Measurements from ENCODE around the gene PLA2G4E. TPM values are rescaled to one million over a fixed set of nuclear protein-coding genes. Genes with fewer than 3 reads are reported as not detected.

PLA2G4E gene
- total RNA-seq, 1 experiment from 2014 or later, result 1.8 TPM

- Mint-ChIP-seq H3K4me3 (ENCODE audit: unreplicated experiment) (no peak overlapping the region), H3K36me3 (ENCODE audit: insufficient read depth, unreplicated experiment) (peaks cover 55% of the 10 kb centered on the region), H3K27me3 (ENCODE audit: insufficient read depth, unreplicated experiment) (no peaks in the 10 kb centered on the region), H3K4me1 (ENCODE audit: low read depth, unreplicated experiment) (peaks cover 38% of the 10 kb centered on the region), H3K27ac (ENCODE audit: unreplicated experiment) (peak overlapping the region; percentile 25), H3K9me3 (ENCODE audit: unreplicated experiment) (no peaks in the 10 kb centered on the region)
- no peak for TF ChIP-seq CTCF (IDR thresholded peaks at IDR 0.05; ENCODE audit: insufficient read depth in 1 of 2, low read depth in 1 of 2, low read length in 1 of 2, severe bottlenecking in 1 of 2, unreplicated experiment in 1 of 2)
- Histone ChIP-seq H3K4me1 (peaks cover 37% of the 10 kb centered on the region), H3K36me3 (ENCODE audit: control insufficient read depth, insufficient read depth, low read length) (no peaks in the 10 kb centered on the region; the same call in none of the 2 replicates), H3K27me3 (replicated peaks; ENCODE audit: control insufficient read depth, insufficient read depth, low read length) (no peaks in the 10 kb centered on the region), H3K9me3 (no peaks in the 10 kb centered on the region), H3K4me3 (ENCODE audit: low read depth, low read length) (no peak overlapping the region)
- intact Hi-C loops (cut with micrococcal nuclease; ENCODE audit: unreplicated experiment), result no loop called here
- CTCF ChIA-PET, result interaction anchor here (0.6 kb wide), 1 partner anchor 56 kb away, joined by 3 read pairs; no protein-coding TSS in a partner anchor
- DNase-seq, result no peak
- BruUV-seq (replicated peaks), result no TSS peak
- POLR2A ChIA-PET, result no interaction called here
These were observed 87.5 kb downstream of the PLA2G4E start for GRCh38 chr15:41933326-41933725.

GRCh38 chr15:41932511-41933289, 88.1 kb downstream of the PLA2G4E start:
- H3K9me3 ChIP-seq, result no peaks in the 10 kb centered on the region
- H3K27me3 ChIP-seq (replicated peaks; ENCODE audit: control insufficient read depth, insufficient read depth, low read length), result no peaks in the 10 kb centered on the region
- ChIA-PET POLR2A (no interaction called here), CTCF (no interaction called here)
- TF ChIP-seq CTCF (IDR thresholded peaks at IDR 0.05; ENCODE audit: insufficient read depth in 1 of 2, low read depth in 1 of 2, low read length in 1 of 2, severe bottlenecking in 1 of 2, unreplicated experiment in 1 of 2), result no peak
- Mint-ChIP-seq H3K27me3 (ENCODE audit: insufficient read depth, unreplicated experiment) (no peaks in the 10 kb centered on the region), H3K4me1 (ENCODE audit: low read depth, unreplicated experiment) (peaks cover 43% of the 10 kb centered on the region), H3K27ac (ENCODE audit: unreplicated experiment) (peak overlapping the region; percentile 25), H3K9me3 (ENCODE audit: unreplicated experiment) (no peaks in the 10 kb centered on the region), H3K36me3 (ENCODE audit: insufficient read depth, unreplicated experiment) (peaks cover 56% of the 10 kb centered on the region), H3K4me3 (ENCODE audit: unreplicated experiment) (no peak overlapping the region)
- intact Hi-C loops (cut with micrococcal nuclease; ENCODE audit: unreplicated experiment), result no loop called here
- H3K4me1 ChIP-seq, result peaks cover 43% of the 10 kb centered on the region
- BruUV-seq (replicated peaks), result no TSS peak
- no peak overlapping the region for H3K4me3 ChIP-seq (ENCODE audit: low read depth, low read length)
- DNase-seq, result no peak
- H3K36me3 ChIP-seq (ENCODE audit: control insufficient read depth, insufficient read depth, low read length), result no peaks in the 10 kb centered on the region; the same call in none of the 2 replicates

GRCh38 chr15:41932101-41932500, 88.7 kb downstream of the PLA2G4E start:
- TF ChIP-seq CTCF (IDR thresholded peaks at IDR 0.05; ENCODE audit: insufficient read depth in 1 of 2, low read depth in 1 of 2, low read length in 1 of 2, severe bottlenecking in 1 of 2, unreplicated experiment in 1 of 2), result no peak
- Mint-ChIP-seq H3K27ac (ENCODE audit: unreplicated experiment) (no peak overlapping the region), H3K9me3 (ENCODE audit: unreplicated experiment) (no peaks in the 10 kb centered on the region), H3K4me3 (ENCODE audit: unreplicated experiment) (no peak overlapping the region), H3K36me3 (ENCODE audit: insufficient read depth, unreplicated experiment) (peaks cover 50% of the 10 kb centered on the region), H3K27me3 (ENCODE audit: insufficient read depth, unreplicated experiment) (no peaks in the 10 kb centered on the region), H3K4me1 (ENCODE audit: low read depth, unreplicated experiment) (peaks cover 49% of the 10 kb centered on the region)
- DNase-seq, result no peak
- Histone ChIP-seq H3K9me3 (no peaks in the 10 kb centered on the region), H3K36me3 (ENCODE audit: control insufficient read depth, insufficient read depth, low read length) (no peaks in the 10 kb centered on the region; the same call in none of the 2 replicates), H3K4me3 (ENCODE audit: low read depth, low read length) (no peak overlapping the region), H3K4me1 (peaks cover 49% of the 10 kb centered on the region), H3K27me3 (replicated peaks; ENCODE audit: control insufficient read depth, insufficient read depth, low read length) (no peaks in the 10 kb centered on the region)
- intact Hi-C loops (cut with micrococcal nuclease; ENCODE audit: unreplicated experiment), result no loop called here
- POLR2A ChIA-PET, result no interaction called here
- no TSS peak for BruUV-seq (replicated peaks)
- CTCF ChIA-PET, result interaction anchor here (2.1 kb wide), 1 partner anchor 41 kb away, joined by 12 read pairs; the partner anchor contains the start of gene EHD4

Other genes starting within 250 kb of the PLA2G4E start
- 16.2 and 23.0 TPM in 2 replicates for gene MAPKBP1, start 246.6 kb downstream of the PLA2G4E start, total RNA-seq (2022)
- gene JMJD7, start 192.9 kb downstream of the PLA2G4E start, total RNA-seq (2022), result 10.9 and 12.2 TPM in 2 replicates
- 5.8 and 6.0 TPM in 2 replicates for gene PLA2G4B, start 182.2 kb downstream of the PLA2G4E start, total RNA-seq (2022)
- gene SPTBN5, start 127.0 kb downstream of the PLA2G4E start, total RNA-seq (2022), result 2.3 and 2.5 TPM in 2 replicates
- 31.6 TPM in 2 replicates for gene EHD4, start 48.5 kb downstream of the PLA2G4E start, total RNA-seq (2022)
- not detected in 2 replicates for gene PLA2G4D, start 73.5 kb upstream of the PLA2G4E start, total RNA-seq (2022)
- gene PLA2G4F, start 135.6 kb upstream of the PLA2G4E start, total RNA-seq (2022), result 2.5 and 2.9 TPM in 2 replicates
- gene VPS39, start 187.3 kb upstream of the PLA2G4E start, total RNA-seq (2022), result 42.7 and 48.4 TPM in 2 replicates

Measured in Caco-2 (cell line).